Effector CD8-positive, alpha-beta T cell (primary cell): ENCODE results near the gene GNAO1.

Experiments
- DNase-seq: peaks from one replicate; lab custom pipeline; 2025; lab: John Stamatoyannopoulos, UW

The GNAO1 gene

DNA sequence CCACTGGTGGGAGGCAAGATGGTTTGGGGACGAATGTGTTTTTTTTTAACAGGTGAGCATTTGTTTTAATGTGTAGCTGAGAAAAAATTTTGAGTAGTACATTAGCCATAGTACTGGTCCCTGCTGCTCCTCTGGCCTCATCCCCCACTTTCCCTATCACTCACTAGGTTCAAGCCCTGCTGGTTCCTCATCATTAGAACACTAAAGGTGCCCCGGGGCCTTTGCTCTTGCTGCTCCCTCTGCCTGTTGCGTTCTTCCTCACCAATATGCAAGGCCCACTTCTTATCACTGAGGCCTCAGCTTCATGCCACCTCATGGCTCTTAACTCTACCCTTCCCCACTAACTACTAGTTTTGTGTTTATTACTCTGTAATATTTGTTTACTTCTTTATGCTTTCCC is 74.5 kb downstream of the GNAO1 start:
- no peak for DNase-seq

- no peak for DNase-seq
Observed at GRCh38 chr16:56266641-56267607, 75.6 kb downstream of the GNAO1 start.

GRCh38 chr16:56267888-56268287 is 76.6 kb downstream of the GNAO1 start:
- no peak for DNase-seq

GRCh38 chr16:56268799-56269198 is 77.5 kb downstream of the GNAO1 start:
- no peak for DNase-seq

GRCh38 chr16:56269281-56269680 is 78.0 kb downstream of the GNAO1 start:
- no peak for DNase-seq

DNA sequence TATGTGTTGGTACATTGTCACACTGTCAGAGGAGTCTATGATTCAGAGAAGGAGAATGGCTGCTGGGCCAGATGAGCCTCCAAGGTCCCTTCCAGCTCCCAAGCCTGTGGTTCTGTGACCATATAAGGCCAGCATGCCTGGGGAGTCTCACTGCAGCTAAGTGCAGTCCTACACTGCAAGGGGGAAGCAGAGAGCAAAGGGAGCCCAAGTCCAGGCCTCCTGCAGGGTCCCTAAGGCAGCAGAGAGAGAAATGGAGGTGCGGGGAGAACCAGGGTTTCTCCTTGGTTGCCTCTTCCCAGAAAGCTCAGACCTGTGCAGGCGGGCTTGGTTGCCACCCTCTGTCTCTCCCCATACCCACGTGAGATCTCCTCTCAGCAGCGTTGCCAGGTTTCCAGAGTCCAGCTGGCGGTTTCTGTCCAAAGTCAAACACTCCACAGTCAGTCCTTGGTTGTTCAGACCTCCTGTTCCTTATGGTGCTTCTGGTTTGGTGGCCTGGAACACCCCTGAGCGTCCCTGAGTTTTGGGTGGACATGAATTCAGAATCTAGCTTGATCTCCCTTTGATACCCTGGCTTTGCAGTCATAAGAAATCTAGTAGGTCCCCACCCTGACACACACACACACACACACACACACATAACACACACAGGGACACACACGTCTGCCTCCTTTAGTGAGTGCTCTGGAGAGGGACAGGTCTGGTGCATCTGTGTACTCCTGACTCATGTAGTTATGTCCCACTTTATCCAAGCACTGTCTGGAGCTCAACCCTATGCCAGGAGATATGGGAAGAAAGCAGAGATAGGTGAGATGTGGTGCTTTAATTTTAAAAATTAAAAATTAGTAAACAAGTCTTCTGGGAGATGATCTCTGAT is 78.8 kb downstream of the GNAO1 start:
- DNase-seq: no peak

GRCh38 chr16:56270828-56271227 is 79.5 kb downstream of the GNAO1 start:
- no peak for DNase-seq

GRCh38 chr16:56272583-56272894 is 81.2 kb downstream of the GNAO1 start:
- no peak for DNase-seq

- no peak for DNase-seq
Observed at GRCh38 chr16:56273615-56274014, 82.3 kb downstream of the GNAO1 start.

GRCh38 chr16:56274369-56274768 is 83.1 kb downstream of the GNAO1 start:
- DNase-seq: no peak

DNA sequence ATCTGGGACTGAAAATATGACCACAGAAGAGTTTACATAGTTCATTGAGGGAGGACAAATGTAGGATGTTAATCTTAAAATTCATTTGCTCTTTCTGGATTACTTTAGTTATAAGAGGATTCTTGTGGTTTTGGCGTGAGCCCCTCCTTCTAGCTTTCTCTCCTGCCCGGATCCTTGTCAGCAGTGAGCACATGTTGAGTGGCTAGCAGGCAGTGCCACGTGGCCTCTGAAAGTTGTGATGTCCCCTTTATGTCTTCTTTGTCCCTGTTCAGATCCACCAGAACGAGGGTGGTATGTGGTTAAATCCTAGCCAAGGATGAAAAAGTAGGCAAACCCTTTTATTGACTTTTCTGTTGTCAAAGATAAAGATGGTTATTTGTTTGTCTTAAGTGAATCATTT is 83.8 kb downstream of the GNAO1 start:
- no peak for DNase-seq

DNA sequence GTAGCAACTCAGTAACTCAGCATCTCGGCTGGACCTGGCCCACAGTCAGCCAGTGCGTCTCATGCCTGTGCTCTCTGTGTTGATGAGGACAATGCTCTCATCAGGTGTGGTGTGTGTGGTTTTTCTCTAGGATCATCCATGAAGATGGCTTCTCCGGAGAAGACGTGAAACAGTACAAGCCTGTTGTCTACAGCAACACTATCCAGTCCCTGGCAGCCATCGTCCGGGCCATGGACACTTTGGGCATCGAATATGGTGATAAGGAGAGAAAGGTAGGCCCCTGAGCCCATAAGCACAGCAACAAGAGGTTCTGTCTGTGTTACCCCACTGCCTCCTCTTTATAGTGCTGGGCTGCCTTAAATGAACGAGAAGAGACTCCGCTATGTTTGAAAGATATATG is 84.5 kb downstream of the GNAO1 start:
- no peak for DNase-seq

GRCh38 chr16:56277075-56277474 is 85.8 kb downstream of the GNAO1 start:
- DNase-seq: no peak

GRCh38 chr16:56278196-56278855 is 87.0 kb downstream of the GNAO1 start:
- no peak for DNase-seq

GRCh38 chr16:56279132-56279531 is 87.8 kb downstream of the GNAO1 start:
- DNase-seq: no peak

DNA sequence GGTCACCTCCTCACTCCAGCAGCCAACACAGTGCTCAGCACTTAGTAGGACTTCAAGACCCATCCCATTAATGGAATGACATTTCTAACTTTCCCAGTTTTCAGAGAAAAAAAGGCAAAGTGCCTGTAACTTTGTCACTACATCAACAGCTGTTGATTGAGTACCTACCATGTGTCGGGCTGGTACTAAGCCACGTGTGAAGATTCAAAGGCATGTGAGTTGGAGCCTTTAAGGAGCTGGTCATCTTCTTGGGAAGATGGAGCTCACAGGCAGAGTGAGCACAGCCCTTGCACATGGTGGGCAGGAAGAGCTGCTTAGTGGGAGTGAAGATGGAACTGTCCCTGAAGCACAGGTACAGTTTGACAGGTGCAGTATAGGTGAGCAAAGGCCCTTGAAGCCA is 88.6 kb downstream of the GNAO1 start:
- no peak for DNase-seq

DNA sequence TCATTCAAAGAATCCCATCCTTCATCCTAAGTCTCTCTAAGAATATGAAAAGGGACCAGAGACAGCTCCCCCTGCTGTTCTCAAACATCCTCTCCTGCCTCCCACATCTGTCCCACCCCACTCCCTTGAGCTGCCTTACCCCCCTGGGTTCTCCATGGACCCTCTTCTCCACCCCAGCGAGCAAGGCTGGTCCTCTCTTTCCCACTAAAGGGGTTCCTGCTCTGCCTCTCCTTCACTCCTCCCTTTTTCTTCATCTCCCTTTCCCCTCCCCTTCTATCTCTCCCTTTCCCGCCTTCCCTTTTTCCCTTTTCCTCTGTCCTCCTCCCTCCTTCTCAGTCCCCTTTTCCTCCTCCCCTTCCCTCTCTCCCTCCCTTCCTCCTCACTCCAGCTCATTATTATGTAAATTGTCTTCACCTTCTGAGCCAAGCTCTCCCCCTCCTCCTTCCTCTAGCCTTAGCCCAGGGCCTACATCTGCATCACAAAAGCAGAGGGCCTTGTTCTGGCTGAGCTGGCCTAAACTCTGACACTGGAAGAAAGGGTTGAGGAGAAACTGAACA is 90.0 kb downstream of the GNAO1 start:
- no peak for DNase-seq

DNA sequence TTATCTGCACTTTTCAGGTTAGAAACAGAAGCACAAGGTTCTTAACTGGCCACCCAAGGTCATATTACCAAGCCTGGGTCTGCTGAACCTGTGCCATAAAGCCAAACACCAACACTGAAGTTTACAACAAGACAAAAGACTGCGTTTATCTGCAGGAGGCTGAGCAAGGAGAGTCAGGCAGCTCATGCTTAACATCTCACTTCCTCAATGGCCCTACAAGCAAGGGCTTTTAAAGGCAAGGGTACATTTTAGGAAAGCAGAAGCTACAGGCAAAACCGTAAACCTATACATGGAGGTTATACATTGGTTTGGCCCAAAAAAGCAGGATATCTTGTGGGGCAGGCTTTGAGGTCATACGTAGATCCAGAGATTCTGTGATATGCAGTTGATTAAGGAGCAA is 91.2 kb downstream of the GNAO1 start:
- no peak for DNase-seq

- DNase-seq: no peak
Observed at GRCh38 chr16:56284521-56284920, 93.2 kb downstream of the GNAO1 start.

DNA sequence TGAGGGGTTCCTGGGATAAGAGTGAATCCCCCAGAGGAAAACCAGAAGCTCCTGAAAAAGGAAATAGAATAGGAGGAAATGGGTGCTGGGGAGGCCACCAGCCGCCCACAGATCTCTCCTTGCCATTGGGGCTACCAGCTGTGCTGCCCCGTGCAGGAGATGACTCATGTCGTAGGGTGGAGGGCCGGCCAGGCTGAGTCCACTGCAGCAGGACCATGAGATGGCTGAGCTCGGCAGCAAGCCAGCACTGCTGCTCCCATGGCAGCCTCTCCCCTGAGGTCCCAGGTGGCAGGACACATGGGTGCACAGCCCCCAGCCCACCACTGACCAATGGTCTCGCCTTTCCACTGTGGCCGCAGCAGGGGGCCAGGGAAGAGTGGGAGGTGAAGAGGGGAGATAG is 95.5 kb downstream of the GNAO1 start:
- DNase-seq: no peak

DNA sequence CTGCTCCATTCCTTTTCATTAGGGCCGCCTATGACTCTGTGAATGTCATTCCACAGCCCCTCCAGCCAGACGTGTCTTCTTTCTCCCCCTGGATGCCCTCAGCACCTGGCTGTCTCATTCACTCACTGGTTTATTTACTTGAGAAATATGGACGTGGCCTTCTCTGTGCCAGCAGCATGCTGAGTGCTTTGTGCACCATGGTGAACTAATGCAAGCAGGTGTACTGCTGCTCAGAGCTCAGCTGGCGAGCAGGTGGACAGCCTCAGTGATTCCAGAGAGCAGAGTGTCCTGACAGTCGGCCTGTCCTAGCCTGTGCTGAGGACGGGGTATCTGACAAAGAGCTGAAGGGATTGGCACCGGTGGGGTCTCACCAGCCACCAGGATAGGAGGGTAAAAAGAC is 96.7 kb downstream of the GNAO1 start:
- DNase-seq: no peak

DNA sequence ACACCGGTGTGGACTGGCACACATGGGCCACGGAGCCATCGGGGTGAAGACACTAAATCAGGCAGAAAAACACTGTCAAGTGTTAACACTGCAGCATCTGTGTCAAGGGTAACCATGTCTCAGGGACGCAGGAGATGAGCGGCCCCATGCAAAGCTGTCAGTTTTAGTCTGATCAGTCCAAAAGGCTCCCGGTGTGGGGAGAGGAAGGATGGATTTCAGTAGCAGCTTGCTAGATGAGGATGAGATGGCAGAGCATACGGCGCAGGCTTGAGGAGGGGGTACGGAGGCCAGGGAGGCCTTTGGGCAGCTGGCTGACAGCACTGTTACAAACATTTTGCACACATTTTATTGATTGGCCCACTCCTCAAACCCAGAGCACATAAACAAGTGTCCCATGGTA is 98.1 kb downstream of the GNAO1 start:
- DNase-seq: no peak
